GM12801 (cell line): Measurements from ENCODE around the gene ABCF1.

ENCODE experiments used
- CTCF ChIP-seq: IDR thresholded peaks from one replicate; pipeline ENCODE4 v1.5.1; 2011; ENCODE audit warnings: control low read depth; ENCODE audit not compliant: insufficient read length; ENCODE audit errors: extremely low read depth

ABCF1 gene

GRCh38 chr6:30626484-30627366 lies 55.5 kb downstream of the ABCF1 start, which contains the start of gene ATAT1:
ATAT1 (plus strand) TSS chr6:30626874.
- no peak for TF ChIP-seq CTCF

- TF ChIP-seq CTCF = no peak
Measured at GRCh38 chr6:30635834-30636233, 64.6 kb downstream of the ABCF1 start.

GRCh38 chr6:30640481-30640880 lies 69.2 kb downstream of the ABCF1 start:
- TF ChIP-seq CTCF = no peak

GRCh38 chr6:30641048-30641447 lies 69.8 kb downstream of the ABCF1 start:
- no peak for TF ChIP-seq CTCF
